Loucy (cell line): ENCODE results near the gene ACIN1.

Experiments
- H2AFZ ChIP-seq: fragments of 200-600 bp; sonication (generic); 2 replicates; pipeline ENCODE4 v1.6.0; 2016; ENCODE audit warnings: antibody characterized with exemption, mild to moderate bottlenecking, low read length, moderate library complexity
- H3F3A ChIP-seq: fragments of 200-600 bp; 2 replicates; pipeline ENCODE4 v1.6.0; 2016; ENCODE audit warnings: antibody characterized with exemption, low read depth, mild to moderate bottlenecking
- H3K27me3 ChIP-seq: fragments of 200-600 bp; sonication (generic); 2 replicates; pipeline ENCODE4 v1.6.1; 2014; ENCODE audit warnings: low read length, mild to moderate bottlenecking; ENCODE audit not compliant: insufficient read depth, poor library complexity, severe bottlenecking
- H3K36me3 ChIP-seq: fragments of 200-600 bp; sonication (generic); 2 replicates; pipeline ENCODE4 v1.6.1; 2016; ENCODE audit warnings: low read length; ENCODE audit not compliant: insufficient read depth
- H3K4me1 ChIP-seq: fragments of 200-600 bp; sonication (generic); 2 replicates; pipeline ENCODE4 v1.5.1; 2014; ENCODE audit warnings: low read length, mild to moderate bottlenecking; ENCODE audit not compliant: insufficient read depth, poor library complexity, severe bottlenecking
- H3K4me2 ChIP-seq: fragments of 200-600 bp; sonication (generic); 2 replicates; pipeline ENCODE4 v1.6.0; 2014; ENCODE audit warnings: antibody characterized with exemption, low read length, low read depth, mild to moderate bottlenecking; ENCODE audit not compliant: poor library complexity, severe bottlenecking
- H3K4me3 ChIP-seq: fragments of 200-600 bp; sonication (generic); 2 replicates; pipeline ENCODE4 v1.5.1; 2014; ENCODE audit warnings: low read length, mild to moderate bottlenecking, mixed read lengths; ENCODE audit not compliant: poor library complexity, severe bottlenecking
- H3K79me2 ChIP-seq: fragments of 200-600 bp; sonication (generic); 2 replicates; pipeline ENCODE4 v1.6.1; 2014; ENCODE audit warnings: low read length; ENCODE audit not compliant: insufficient read depth
- H3K9ac ChIP-seq: fragments of 200-600 bp; sonication (generic); 2 replicates; pipeline ENCODE4 v1.6.0; 2014; ENCODE audit warnings: mild to moderate bottlenecking, low read depth, low read length, moderate library complexity; ENCODE audit not compliant: poor library complexity, severe bottlenecking
- H3K9me2 ChIP-seq: fragments of 200-600 bp; sonication (generic); replicated peaks from 2 replicates; pipeline ENCODE4 v1.6.1; 2016; ENCODE audit warnings: low read depth, low read length, mixed read lengths
- H3K9me3 ChIP-seq: fragments of 200-600 bp; sonication (generic); 2 replicates; pipeline ENCODE4 v1.6.1; 2014; ENCODE audit warnings: mild to moderate bottlenecking, antibody characterized with exemption, low read length, low read depth; ENCODE audit not compliant: insufficient read depth
- H4K20me1 ChIP-seq: fragments of 200-600 bp; sonication (generic); 2 replicates; pipeline ENCODE4 v1.6.0; 2014; ENCODE audit warnings: antibody characterized with exemption, low read length, mild to moderate bottlenecking; ENCODE audit not compliant: insufficient read depth, poor library complexity, severe bottlenecking
- EZH2phosphoT487 ChIP-seq: fragments of 200-600 bp; IDR thresholded peaks from 2 replicates; pipeline ENCODE4 v1.6.1; 2018; ENCODE audit warnings: antibody characterized with exemption, mild to moderate bottlenecking, moderate library complexity, borderline replicate concordance
- TF ChIP-seq, protein P1 (sequence below): fragments of 200-600 bp; sonication (generic); conservative IDR thresholded peaks from 2 replicates; pipeline ENCODE4 v1.5.1; 2014; ENCODE audit warnings: mild to moderate bottlenecking, antibody characterized with exemption, low read length

The ACIN1 gene

DNA sequence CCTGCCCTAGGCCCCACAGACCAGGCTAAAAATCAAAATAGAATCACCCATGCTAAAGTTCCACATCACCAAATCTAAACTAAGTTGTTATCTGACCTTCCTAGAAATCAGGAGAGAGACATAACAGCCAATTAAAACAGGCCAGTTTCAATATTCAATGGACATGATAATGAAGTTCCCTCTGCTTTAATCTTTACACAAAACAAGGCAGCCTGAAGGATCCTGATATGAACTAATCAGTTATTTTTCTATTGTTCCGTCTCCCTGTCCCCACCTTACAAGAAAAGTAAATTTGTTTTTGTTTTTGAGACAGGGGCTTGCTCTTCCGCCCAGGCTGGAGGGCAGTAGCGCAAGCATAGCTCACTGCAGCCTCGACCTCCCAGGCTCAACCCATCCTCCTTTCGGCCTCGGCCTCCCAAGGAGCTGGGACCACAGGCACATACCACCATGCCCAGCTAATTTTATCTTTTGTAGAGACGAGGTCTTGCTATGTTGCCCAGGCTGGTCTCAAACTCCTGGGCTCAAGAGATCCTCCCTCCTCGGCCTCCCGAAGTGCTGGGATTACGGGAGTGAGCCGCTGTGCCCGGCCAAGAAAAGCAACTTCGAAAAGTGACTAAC is 29.5 kb upstream of the ACIN1 start:
- 0 out of 2 replicates have a peak, but pooled peaks cover 3% of the 10 kb centered on the region for H3F3A ChIP-seq
- no peaks in the 10 kb centered on the region for H3K79me2 ChIP-seq
- H3K36me3 ChIP-seq: no peaks in the 10 kb centered on the region
- TF ChIP-seq EZH2phosphoT487: no peak
- TF ChIP-seq, protein P1, sequence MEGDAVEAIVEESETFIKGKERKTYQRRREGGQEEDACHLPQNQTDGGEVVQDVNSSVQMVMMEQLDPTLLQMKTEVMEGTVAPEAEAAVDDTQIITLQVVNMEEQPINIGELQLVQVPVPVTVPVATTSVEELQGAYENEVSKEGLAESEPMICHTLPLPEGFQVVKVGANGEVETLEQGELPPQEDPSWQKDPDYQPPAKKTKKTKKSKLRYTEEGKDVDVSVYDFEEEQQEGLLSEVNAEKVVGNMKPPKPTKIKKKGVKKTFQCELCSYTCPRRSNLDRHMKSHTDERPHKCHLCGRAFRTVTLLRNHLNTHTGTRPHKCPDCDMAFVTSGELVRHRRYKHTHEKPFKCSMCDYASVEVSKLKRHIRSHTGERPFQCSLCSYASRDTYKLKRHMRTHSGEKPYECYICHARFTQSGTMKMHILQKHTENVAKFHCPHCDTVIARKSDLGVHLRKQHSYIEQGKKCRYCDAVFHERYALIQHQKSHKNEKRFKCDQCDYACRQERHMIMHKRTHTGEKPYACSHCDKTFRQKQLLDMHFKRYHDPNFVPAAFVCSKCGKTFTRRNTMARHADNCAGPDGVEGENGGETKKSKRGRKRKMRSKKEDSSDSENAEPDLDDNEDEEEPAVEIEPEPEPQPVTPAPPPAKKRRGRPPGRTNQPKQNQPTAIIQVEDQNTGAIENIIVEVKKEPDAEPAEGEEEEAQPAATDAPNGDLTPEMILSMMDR: no peak
- no peak overlapping the region for H3K9ac ChIP-seq
- H3K4me3 ChIP-seq: no peak overlapping the region
- no peak overlapping the region for H3K4me2 ChIP-seq
- H3K9me3 ChIP-seq: no peaks in the 10 kb centered on the region
- H3K4me1 ChIP-seq: peaks cover 13% of the 10 kb centered on the region
- H2AFZ ChIP-seq: no peak overlapping the region
- no peaks in the 10 kb centered on the region for H4K20me1 ChIP-seq
- H3K27me3 ChIP-seq: no peaks in the 10 kb centered on the region
- H3K9me2 ChIP-seq: no peaks in the 10 kb centered on the region

DNA sequence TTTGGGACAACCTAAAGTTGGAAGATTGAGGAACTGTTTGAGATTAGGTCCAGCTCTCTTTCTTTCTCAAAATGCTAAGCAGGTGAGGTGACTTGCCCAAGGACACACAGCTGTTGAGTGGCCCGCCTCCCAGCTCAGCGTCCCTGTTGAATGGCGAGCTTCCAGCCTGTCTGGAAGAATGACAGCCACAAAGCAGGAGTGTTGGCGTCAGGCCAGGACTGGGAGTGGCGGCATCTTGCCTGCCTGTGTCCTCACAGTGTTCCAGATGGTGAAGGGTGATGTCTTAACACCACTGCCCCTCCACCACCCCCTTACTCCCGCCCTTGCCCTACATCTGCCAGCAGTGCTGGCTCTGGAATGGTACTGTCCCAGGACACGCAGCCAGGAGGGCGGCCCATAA is 28.5 kb upstream of the ACIN1 start:
- Histone ChIP-seq H4K20me1 (no peaks in the 10 kb centered on the region), H3F3A (0 out of 2 replicates have a peak, but pooled peaks cover 3% of the 10 kb centered on the region), H3K79me2 (no peaks in the 10 kb centered on the region), H3K9me3 (no peaks in the 10 kb centered on the region), H3K9ac (no peak overlapping the region), H3K4me2 (no peak overlapping the region), H3K9me2 (no peaks in the 10 kb centered on the region), H3K4me3 (no peak overlapping the region), H3K27me3 (no peaks in the 10 kb centered on the region), H3K4me1 (peaks cover 23% of the 10 kb centered on the region), H3K36me3 (no peaks in the 10 kb centered on the region), H2AFZ (no peak overlapping the region)
- TF ChIP-seq, protein P1: no peak
- no peak for TF ChIP-seq EZH2phosphoT487

DNA sequence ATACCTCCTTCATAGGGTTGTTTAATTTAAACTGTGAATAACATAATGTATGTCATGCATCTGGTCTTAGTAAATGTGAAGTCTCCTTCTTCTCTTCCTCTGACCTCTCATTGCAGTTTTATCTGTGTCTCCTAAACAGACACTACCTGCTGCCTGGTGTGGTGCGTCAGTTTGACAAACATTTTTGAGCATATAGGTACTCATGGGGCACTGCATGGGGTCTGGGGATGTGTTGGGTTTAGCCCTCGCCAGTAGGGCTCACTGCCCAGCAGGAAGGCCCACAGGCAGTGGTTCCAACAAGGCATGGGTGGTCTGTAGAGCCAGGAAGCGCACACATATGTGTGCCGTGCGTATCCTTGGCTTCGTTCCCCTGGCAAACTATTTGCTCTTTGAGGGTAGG is 27.1 kb upstream of the ACIN1 start:
- H3K9ac ChIP-seq: no peak overlapping the region
- H3K4me2 ChIP-seq: no peak overlapping the region
- no peaks in the 10 kb centered on the region for H4K20me1 ChIP-seq
- no peaks in the 10 kb centered on the region for H3K9me2 ChIP-seq
- no peaks in the 10 kb centered on the region for H3K36me3 ChIP-seq
- TF ChIP-seq, protein P1: no peak
- TF ChIP-seq EZH2phosphoT487: no peak
- 0 out of 2 replicates have a peak, but pooled peaks cover 3% of the 10 kb centered on the region for H3F3A ChIP-seq
- H3K27me3 ChIP-seq: no peaks in the 10 kb centered on the region
- peaks cover 24% of the 10 kb centered on the region for H3K4me1 ChIP-seq
- no peak overlapping the region for H3K4me3 ChIP-seq
- H3K79me2 ChIP-seq: no peaks in the 10 kb centered on the region
- no peaks in the 10 kb centered on the region for H3K9me3 ChIP-seq
- no peak overlapping the region for H2AFZ ChIP-seq
